OCI-LY7 (cell line): ENCODE results near the gene NUDT9. TPM values are rescaled to one million over a fixed set of nuclear protein-coding genes. Genes with fewer than 3 reads are reported as not detected.

Source experiments
- BruUV-seq: library from RNA; stranded (reverse); fragments of 400-500 nt; replicated peaks from 2 replicates; lab custom pipeline; 2021; lab: Mats Ljungman, UMichigan
- CTCF ChIA-PET: fragments of 300-600 bp; sonication (Branson Sonifier 250); formaldehyde crosslinking; loops from one replicate; lab custom pipeline; 2022; ENCODE audit warnings: antibody characterized with exemption; ENCODE audit not compliant: unreplicated experiment; lab: Charles Lee
- POLR2A ChIA-PET: fragments of 300-600 bp; sonication (Branson Sonifier 250); formaldehyde crosslinking; loops from one replicate; lab custom pipeline; 2022; ENCODE audit warnings: antibody characterized with exemption; lab: Charles Lee
- DNase-seq: peaks from one replicate; pipeline ENCODE4 v3.0.0-alpha.2; 2015; ENCODE audit warnings: low spot score
- H2AFZ ChIP-seq: fragments of 200-600 bp; sonication (generic), shearing (Covaris generic); 2 replicates; pipeline ENCODE4 v1.6.1; 2014; ENCODE audit warnings: mild to moderate bottlenecking, antibody characterized with exemption, low read length, moderate library complexity
- H3K27ac ChIP-seq: fragments of 200-600 bp; sonication (generic); 2 replicates; pipeline ENCODE4 v1.5.1; 2014; ENCODE audit warnings: mixed run types, low read depth, mild to moderate bottlenecking, moderate library complexity, low read length, inconsistent platforms; ENCODE audit not compliant: poor library complexity, severe bottlenecking
- H3K36me3 ChIP-seq: fragments of 200-600 bp; sonication (generic); 2 replicates; pipeline ENCODE4 v1.6.1; 2014; ENCODE audit warnings: mild to moderate bottlenecking, antibody characterized with exemption, low read length, moderate library complexity, mixed read lengths; ENCODE audit not compliant: insufficient read depth
- H3K4me1 ChIP-seq: fragments of 200-600 bp; sonication (generic); 2 replicates; pipeline ENCODE4 v1.5.1; 2014; ENCODE audit warnings: mild to moderate bottlenecking, low read length; ENCODE audit not compliant: insufficient read depth, poor library complexity, severe bottlenecking
- H3K4me2 ChIP-seq: fragments of 200-600 bp; sonication (generic); 2 replicates; pipeline ENCODE4 v1.6.1; 2014; ENCODE audit warnings: mild to moderate bottlenecking, low read length
- H3K4me3 ChIP-seq: fragments of 200-600 bp; sonication (generic); 2 replicates; pipeline ENCODE4 v1.5.1; 2014; ENCODE audit warnings: mild to moderate bottlenecking, low read depth, low read length; ENCODE audit not compliant: poor library complexity, severe bottlenecking
- H3K79me2 ChIP-seq: fragments of 200-600 bp; sonication (generic); 2 replicates; pipeline ENCODE4 v1.6.1; 2016; ENCODE audit warnings: low read depth, mild to moderate bottlenecking, low read length, moderate library complexity, mixed read lengths; ENCODE audit not compliant: insufficient read depth
- H3K9me2 ChIP-seq: fragments of 200-600 bp; sonication (generic); 2 replicates; pipeline ENCODE4 v1.6.1; 2016; ENCODE audit warnings: mild to moderate bottlenecking, low read length, mixed read lengths; ENCODE audit not compliant: insufficient read depth
- H3K9me3 ChIP-seq: fragments of 200-600 bp; sonication (generic); 2 replicates; pipeline ENCODE4 v1.6.1; 2014; ENCODE audit warnings: mild to moderate bottlenecking, mixed run types, low read length, mixed read lengths
- H4K20me1 ChIP-seq: fragments of 200-600 bp; sonication (generic); 2 replicates; pipeline ENCODE4 v1.6.1; 2014; ENCODE audit warnings: mild to moderate bottlenecking, antibody characterized with exemption, low read length, moderate library complexity, mixed read lengths; ENCODE audit not compliant: insufficient read depth
- EZH2phosphoT487 ChIP-seq: fragments of 200-600 bp; sonication (generic); IDR thresholded peaks from 2 replicates; pipeline ENCODE4 v1.6.1; 2018; ENCODE audit warnings: low read depth, borderline replicate concordance, mild to moderate bottlenecking, mixed run types, antibody characterized with exemption, low read length, moderate library complexity, mixed read lengths
- intact Hi-C: fragments of 100-400 bp; cut with micrococcal nuclease; formaldehyde crosslinking; loops from one replicate; pipeline ENCODE4 v1.10.0; 2022; ENCODE audit not compliant: unreplicated experiment
- total RNA-seq, 2 experiments: library from RNA; depleted of rRNA in 1 of 2; stranded (reverse); fragments of >200 nt in 1 of 2; shearing (Covaris generic) in 1 of 2; gene quantifications; 2 replicates each; pipeline ENCODE4 v1.2.3, GENCODE V29; 2014 to 2022
- TF ChIP-seq, protein P1 (sequence below): fragments of 200-600 bp; sonication (generic); conservative IDR thresholded peaks from 2 replicates; pipeline ENCODE4 v1.5.1; 2014; ENCODE audit warnings: mild to moderate bottlenecking, antibody characterized with exemption, low read length, moderate library complexity, mixed read lengths

Gene NUDT9
- total RNA-seq, 2 experiments from 2014 or later, result 9.0 to 16.5 TPM

DNA sequence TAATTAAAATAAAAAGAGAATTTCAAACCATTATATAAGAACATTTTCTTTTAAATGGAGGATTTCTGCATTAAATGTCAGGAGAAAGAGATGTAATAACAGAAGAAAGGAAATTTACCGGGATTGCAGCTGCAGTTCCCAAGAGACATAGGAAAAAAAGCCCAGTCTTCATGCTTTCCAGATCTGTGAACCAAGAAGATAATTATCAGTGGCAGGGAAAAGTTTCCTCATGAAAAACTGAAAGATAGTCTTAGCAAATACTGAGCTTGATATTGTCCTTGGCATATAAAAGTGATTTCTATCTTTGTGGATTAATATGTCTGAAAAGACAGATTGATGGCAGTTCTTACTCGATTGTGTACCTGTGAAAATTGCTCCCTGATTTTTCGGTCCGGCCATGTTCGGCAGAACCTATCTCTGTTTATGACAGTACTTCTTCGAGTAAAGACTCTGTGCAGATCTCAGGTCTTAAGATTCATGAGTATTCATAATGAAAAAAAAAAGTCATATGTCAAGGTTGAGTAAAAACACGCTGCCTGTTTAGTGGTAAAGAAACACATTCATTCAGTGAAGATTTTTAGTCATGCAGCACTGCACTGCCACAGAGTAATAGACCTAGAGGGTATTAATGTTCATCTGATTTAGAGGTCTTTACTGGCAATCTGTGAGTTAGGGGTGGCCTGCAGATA is 77.2 kb downstream of the NUDT9 start:
- no peak for DNase-seq
- Histone ChIP-seq H3K4me1 (no peaks in the 10 kb centered on the region), H3K27ac (no peak overlapping the region), H3K4me2 (no peak overlapping the region), H3K9me3 (no peaks in the 10 kb centered on the region), H3K79me2 (no peaks in the 10 kb centered on the region), H3K4me3 (no peak overlapping the region), H3K36me3 (no peaks in the 10 kb centered on the region), H2AFZ (no peak overlapping the region), H3K9me2 (no peaks in the 10 kb centered on the region), H4K20me1 (no peaks in the 10 kb centered on the region)
- intact Hi-C loops, result no loop called here
- POLR2A ChIA-PET, result no interaction called here
- CTCF ChIA-PET, result no interaction called here
- TF ChIP-seq, protein P1, sequence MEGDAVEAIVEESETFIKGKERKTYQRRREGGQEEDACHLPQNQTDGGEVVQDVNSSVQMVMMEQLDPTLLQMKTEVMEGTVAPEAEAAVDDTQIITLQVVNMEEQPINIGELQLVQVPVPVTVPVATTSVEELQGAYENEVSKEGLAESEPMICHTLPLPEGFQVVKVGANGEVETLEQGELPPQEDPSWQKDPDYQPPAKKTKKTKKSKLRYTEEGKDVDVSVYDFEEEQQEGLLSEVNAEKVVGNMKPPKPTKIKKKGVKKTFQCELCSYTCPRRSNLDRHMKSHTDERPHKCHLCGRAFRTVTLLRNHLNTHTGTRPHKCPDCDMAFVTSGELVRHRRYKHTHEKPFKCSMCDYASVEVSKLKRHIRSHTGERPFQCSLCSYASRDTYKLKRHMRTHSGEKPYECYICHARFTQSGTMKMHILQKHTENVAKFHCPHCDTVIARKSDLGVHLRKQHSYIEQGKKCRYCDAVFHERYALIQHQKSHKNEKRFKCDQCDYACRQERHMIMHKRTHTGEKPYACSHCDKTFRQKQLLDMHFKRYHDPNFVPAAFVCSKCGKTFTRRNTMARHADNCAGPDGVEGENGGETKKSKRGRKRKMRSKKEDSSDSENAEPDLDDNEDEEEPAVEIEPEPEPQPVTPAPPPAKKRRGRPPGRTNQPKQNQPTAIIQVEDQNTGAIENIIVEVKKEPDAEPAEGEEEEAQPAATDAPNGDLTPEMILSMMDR, result no peak
- TF ChIP-seq EZH2phosphoT487, result no peak
- BruUV-seq, result no TSS peak

DNA sequence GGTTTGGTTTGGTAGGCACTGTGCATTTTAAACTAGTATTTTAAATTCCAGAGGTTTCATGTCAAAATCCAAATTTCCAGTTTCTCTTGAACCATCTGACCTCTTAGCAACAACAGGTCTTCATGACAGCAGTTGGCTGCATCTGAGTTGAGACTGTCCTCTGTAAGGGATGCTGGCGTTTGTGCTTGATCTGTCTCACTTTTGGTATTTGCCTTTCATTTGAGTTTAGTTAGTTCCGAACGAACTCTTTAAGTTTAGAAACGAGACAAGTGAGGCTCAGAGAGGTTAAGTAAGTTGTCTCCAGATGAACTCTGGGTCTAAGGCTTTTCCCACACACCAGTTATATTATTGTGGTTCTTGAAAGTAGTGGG is 77.7 kb downstream of the NUDT9 start:
- intact Hi-C loops, result no loop called here
- ChIA-PET POLR2A (no interaction called here), CTCF (no interaction called here)
- H3K9me3 ChIP-seq, result no peaks in the 10 kb centered on the region
- H4K20me1 ChIP-seq, result no peaks in the 10 kb centered on the region
- H3K4me2 ChIP-seq, result no peak overlapping the region
- no peak overlapping the region for H2AFZ ChIP-seq
- no peaks in the 10 kb centered on the region for H3K79me2 ChIP-seq
- no peaks in the 10 kb centered on the region for H3K4me1 ChIP-seq
- H3K9me2 ChIP-seq, result no peaks in the 10 kb centered on the region
- H3K36me3 ChIP-seq, result no peaks in the 10 kb centered on the region
- H3K27ac ChIP-seq, result no peak overlapping the region
- no peak for DNase-seq
- no peak overlapping the region for H3K4me3 ChIP-seq
- BruUV-seq, result no TSS peak
- no peak for TF ChIP-seq EZH2phosphoT487
- TF ChIP-seq, protein P1, result no peak

DNA sequence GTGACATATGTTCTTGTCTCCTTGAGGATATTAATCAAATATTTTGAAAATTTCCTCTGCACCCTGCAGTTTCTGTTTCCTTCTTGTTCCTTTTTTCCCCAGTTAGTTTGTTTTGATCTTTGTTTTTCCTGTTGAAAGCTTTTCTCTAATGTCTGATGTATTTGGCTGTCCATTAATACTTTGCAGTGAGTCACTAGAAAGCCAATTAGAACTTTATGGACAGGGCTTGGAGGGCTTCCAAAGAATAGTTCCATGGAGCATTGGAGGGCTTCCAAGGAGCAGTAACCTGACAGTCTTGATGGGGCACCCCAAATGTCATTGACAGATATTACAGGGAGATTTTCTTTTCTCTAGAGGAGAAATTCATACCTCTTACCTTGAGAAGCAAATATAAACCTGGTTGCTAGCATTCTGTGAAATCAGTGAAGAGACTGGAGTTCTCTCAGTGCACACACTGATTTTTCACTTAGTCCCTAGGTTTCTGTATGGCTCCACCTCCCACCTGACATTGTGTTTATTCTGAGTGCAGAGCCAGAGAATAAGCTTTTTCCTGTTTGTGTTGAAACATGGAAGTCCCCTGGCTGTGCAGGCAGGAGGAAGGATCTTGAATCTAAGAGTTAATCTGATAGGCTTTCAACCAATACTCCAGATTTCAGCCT is 80.3 kb downstream of the NUDT9 start:
- Histone ChIP-seq H3K4me3 (no peak overlapping the region), H3K36me3 (no peaks in the 10 kb centered on the region), H3K79me2 (no peaks in the 10 kb centered on the region), H3K9me2 (no peaks in the 10 kb centered on the region), H2AFZ (no peak overlapping the region), H3K4me1 (no peaks in the 10 kb centered on the region), H3K27ac (no peak overlapping the region), H3K4me2 (no peak overlapping the region), H3K9me3 (no peaks in the 10 kb centered on the region), H4K20me1 (no peaks in the 10 kb centered on the region)
- BruUV-seq, result no TSS peak
- intact Hi-C loops, result no loop called here
- no peak for DNase-seq
- CTCF ChIA-PET, result no interaction called here
- TF ChIP-seq, protein P1, result no peak
- no peak for TF ChIP-seq EZH2phosphoT487
- POLR2A ChIA-PET, result no interaction called here
